ENCODE measurements around the gene KIFC3.

KIFC3 gene

GRCh38 chr16:57752581-57753447, 49.5 kb downstream of the KIFC3 start:
- POLR2A ChIA-PET (ENCODE audit: low non-redundant PET): no interaction called here
- DNase-seq (ENCODE audit: low spot score): no peak
- CTCF ChIA-PET: no interaction called here
- H3K27ac ChIP-seq: peak overlapping the region; percentile 18; the same call in 1 of the 2 replicates
- TF ChIP-seq CTCF (conservative IDR thresholded peaks at IDR 0.05; ENCODE audit: low read depth): no peak

GRCh38 chr16:57752203-57752580, 50.1 kb downstream of the KIFC3 start:
- ChIA-PET POLR2A (ENCODE audit: low non-redundant PET) (no interaction called here), CTCF (no interaction called here)
- no peak for DNase-seq (ENCODE audit: low spot score)
- H3K27ac ChIP-seq: peak overlapping the region; percentile 18; the same call in 1 of the 2 replicates
- TF ChIP-seq CTCF (conservative IDR thresholded peaks at IDR 0.05; ENCODE audit: low read depth): no peak

- peak overlapping the region; percentile 18; the same call in 1 of the 2 replicates for H3K27ac ChIP-seq
- DNase-seq (ENCODE audit: low spot score): no peak
- POLR2A ChIA-PET (ENCODE audit: low non-redundant PET): no interaction called here
- CTCF ChIA-PET: no interaction called here
- no peak for TF ChIP-seq CTCF (conservative IDR thresholded peaks at IDR 0.05; ENCODE audit: low read depth)
These were observed 50.6 kb downstream of the KIFC3 start for GRCh38 chr16:57751539-57752202.

GRCh38 chr16:57750796-57751538, 51.3 kb downstream of the KIFC3 start:
- no peak for TF ChIP-seq CTCF (conservative IDR thresholded peaks at IDR 0.05; ENCODE audit: low read depth)
- H3K27ac ChIP-seq: peak overlapping the region; percentile 23; the same call in 1 of the 2 replicates
- CTCF ChIA-PET: no interaction called here
- no peak for DNase-seq (ENCODE audit: low spot score)
- POLR2A ChIA-PET (ENCODE audit: low non-redundant PET): no interaction called here

GRCh38 chr16:57749856-57750452, 52.3 kb downstream of the KIFC3 start:
- ChIA-PET POLR2A (ENCODE audit: low non-redundant PET) (no interaction called here), CTCF (interaction anchor here (0.5 kb wide), 1 partner anchor 78 kb away, joined by 6 read pairs; no protein-coding TSS in a partner anchor)
- DNase-seq (ENCODE audit: low spot score): no peak
- TF ChIP-seq CTCF (conservative IDR thresholded peaks at IDR 0.05; ENCODE audit: low read depth): no peak
- peak overlapping the region; percentile 23; the same call in 1 of the 2 replicates for H3K27ac ChIP-seq
